Measurements from ENCODE around the gene GPI. TPM values are rescaled to one million over a fixed set of nuclear protein-coding genes. Genes with fewer than 3 reads are reported as not detected.

GPI gene
- total and polyA plus RNA-seq, 2 donors, result 67.7 to 206 TPM

DNA sequence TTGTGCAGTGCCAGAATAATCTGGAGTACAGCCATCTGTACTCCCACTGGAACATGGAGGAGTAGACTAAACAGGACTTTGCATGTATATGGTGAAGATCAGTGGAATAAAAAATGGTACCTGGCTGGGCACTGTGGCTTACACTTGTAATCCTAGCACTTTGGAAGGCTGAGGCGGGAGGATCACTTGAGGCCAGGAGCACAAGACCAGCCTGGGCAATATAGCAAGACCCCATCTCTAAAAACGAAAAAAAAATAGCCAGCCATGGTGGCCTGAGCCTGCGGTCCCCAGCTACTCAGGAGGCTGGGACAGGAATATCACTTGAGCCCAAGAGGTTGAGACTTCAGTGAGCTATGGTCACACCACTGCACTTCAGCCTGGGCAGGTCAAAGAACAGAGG is 83.2 kb downstream of the GPI start:
- no peak for DNase-seq (ENCODE audit: extremely low spot score)
- H3K36me3 ChIP-seq (ENCODE audit: insufficient read depth), result peaks cover 10% of the 10 kb centered on the region
- WGBS, result 94% methylated on average over 3 of the region's 3 CpGs
- H3K4me1 ChIP-seq (ENCODE audit: insufficient read depth), result no peaks in the 10 kb centered on the region
- no peak overlapping the region for H3K4me3 ChIP-seq (ENCODE audit: low read depth, low read length)
- H3K27ac ChIP-seq (ENCODE audit: low read depth), result no peak overlapping the region

Other genes with a start within 250 kb of the GPI start
- gene LSM14A, start 192.7 kb upstream of the GPI start, total RNA-seq, result 133 TPM
- 130 TPM for gene LSM14A, start 192.7 kb upstream of the GPI start, polyA plus RNA-seq
- 43.3 TPM for gene GARRE1, start 110.6 kb upstream of the GPI start, total RNA-seq
- gene GARRE1, start 110.6 kb upstream of the GPI start, polyA plus RNA-seq, result 17.7 TPM
- gene PDCD2L, start 39.2 kb downstream of the GPI start, total RNA-seq, result 8.1 TPM
- gene PDCD2L, start 39.2 kb downstream of the GPI start, polyA plus RNA-seq, result 13.0 TPM
- 119 TPM for gene UBA2, start 63.2 kb downstream of the GPI start, total RNA-seq
- gene UBA2, start 63.2 kb downstream of the GPI start, polyA plus RNA-seq, result 75.2 TPM
- gene WTIP, start 116.6 kb downstream of the GPI start, total RNA-seq, result 23.1 TPM
- gene WTIP, start 116.6 kb downstream of the GPI start, polyA plus RNA-seq, result 10.5 TPM

All from urinary bladder (tissue), 4 donors.